KMS-11 (cell line): Measurements from ENCODE around the gene KCTD16.

Experiments used
- H2AFZ ChIP-seq: fragments of 200-600 bp; sonication (generic); 2 replicates; pipeline ENCODE4 v1.6.1; 2016; ENCODE audit warnings: antibody characterized with exemption, mixed run types, low read depth
- H3K27ac ChIP-seq: fragments of 200-600 bp; sonication (generic); 2 replicates; pipeline ENCODE4 v1.6.1; 2016; ENCODE audit warnings: mild to moderate bottlenecking, mixed run types
- H3K27me3 ChIP-seq: fragments of 200-600 bp; sonication (generic); 2 replicates; pipeline ENCODE4 v1.6.1; 2017; ENCODE audit warnings: mild to moderate bottlenecking, low read depth, mixed run types, moderate library complexity; ENCODE audit not compliant: insufficient read depth
- H3K36me3 ChIP-seq: fragments of 200-600 bp; sonication (generic); 2 replicates; pipeline ENCODE4 v1.6.1; 2017; ENCODE audit warnings: mild to moderate bottlenecking, mixed run types; ENCODE audit not compliant: insufficient read depth
- H3K4me1 ChIP-seq: fragments of 200-600 bp; sonication (generic); 2 replicates; pipeline ENCODE4 v1.6.1; 2016; ENCODE audit warnings: mild to moderate bottlenecking, low read depth, mixed run types; ENCODE audit not compliant: poor library complexity, severe bottlenecking
- H3K4me2 ChIP-seq: fragments of 200-600 bp; sonication (generic); 2 replicates; pipeline ENCODE4 v1.7.0; 2016; ENCODE audit warnings: mild to moderate bottlenecking, mixed run types
- H3K4me3 ChIP-seq: fragments of 200-600 bp; sonication (generic); IDR thresholded peaks from 2 replicates; pipeline ENCODE4 v1.6.1; 2017; ENCODE audit warnings: low read depth, low read length, mixed read lengths; ENCODE audit not compliant: insufficient read depth
- H3K79me2 ChIP-seq: fragments of 200-600 bp; sonication (generic); 2 replicates; pipeline ENCODE4 v1.6.1; 2016; ENCODE audit warnings: low read depth, mixed run types; ENCODE audit not compliant: insufficient read depth
- H3K9ac ChIP-seq: fragments of 200-600 bp; sonication (generic); 2 replicates; pipeline ENCODE4 v1.6.1; 2016; ENCODE audit warnings: mild to moderate bottlenecking, mixed run types
- H4K20me1 ChIP-seq: fragments of 200-600 bp; sonication (generic); 2 replicates; pipeline ENCODE4 v1.6.1; 2016; ENCODE audit warnings: mild to moderate bottlenecking, mixed run types; ENCODE audit not compliant: insufficient read depth
- CTCF ChIP-seq: fragments of 200-600 bp; sonication (generic); conservative IDR thresholded peaks from 2 replicates; pipeline ENCODE4 v1.6.1; 2017; ENCODE audit warnings: low read depth, mild to moderate bottlenecking, antibody characterized with exemption, low read length, moderate library complexity, mixed read lengths

KCTD16 gene

DNA sequence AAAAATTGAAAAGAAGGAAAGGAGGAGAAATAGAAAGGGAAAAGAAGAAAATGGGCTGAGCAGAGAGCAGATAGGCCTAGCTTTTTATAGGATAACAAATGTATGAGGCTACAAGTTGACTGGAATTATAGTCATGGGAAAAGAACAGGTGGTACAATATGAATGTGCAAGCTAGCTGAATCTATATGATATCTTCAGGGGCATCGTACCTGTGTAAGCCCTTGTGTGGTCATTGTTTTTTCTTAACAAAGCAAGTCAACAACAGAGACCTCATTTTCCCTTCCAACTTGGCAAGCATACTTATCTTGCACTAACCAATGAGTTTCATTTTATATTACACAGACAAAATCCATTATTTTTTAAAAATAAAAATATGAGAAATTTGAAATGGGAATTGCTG is 259.2 kb downstream of the KCTD16 start:
- H3K79me2 ChIP-seq, result no peaks in the 10 kb centered on the region
- no peaks in the 10 kb centered on the region for H3K36me3 ChIP-seq
- H3K4me1 ChIP-seq, result no peaks in the 10 kb centered on the region
- no peak overlapping the region for H3K27ac ChIP-seq
- H3K4me3 ChIP-seq, result no peak overlapping the region
- H3K27me3 ChIP-seq, result no peaks in the 10 kb centered on the region
- no peak overlapping the region for H3K9ac ChIP-seq
- H3K4me2 ChIP-seq, result no peak overlapping the region
- TF ChIP-seq CTCF, result no peak
- no peak overlapping the region for H2AFZ ChIP-seq
- no peaks in the 10 kb centered on the region for H4K20me1 ChIP-seq

DNA sequence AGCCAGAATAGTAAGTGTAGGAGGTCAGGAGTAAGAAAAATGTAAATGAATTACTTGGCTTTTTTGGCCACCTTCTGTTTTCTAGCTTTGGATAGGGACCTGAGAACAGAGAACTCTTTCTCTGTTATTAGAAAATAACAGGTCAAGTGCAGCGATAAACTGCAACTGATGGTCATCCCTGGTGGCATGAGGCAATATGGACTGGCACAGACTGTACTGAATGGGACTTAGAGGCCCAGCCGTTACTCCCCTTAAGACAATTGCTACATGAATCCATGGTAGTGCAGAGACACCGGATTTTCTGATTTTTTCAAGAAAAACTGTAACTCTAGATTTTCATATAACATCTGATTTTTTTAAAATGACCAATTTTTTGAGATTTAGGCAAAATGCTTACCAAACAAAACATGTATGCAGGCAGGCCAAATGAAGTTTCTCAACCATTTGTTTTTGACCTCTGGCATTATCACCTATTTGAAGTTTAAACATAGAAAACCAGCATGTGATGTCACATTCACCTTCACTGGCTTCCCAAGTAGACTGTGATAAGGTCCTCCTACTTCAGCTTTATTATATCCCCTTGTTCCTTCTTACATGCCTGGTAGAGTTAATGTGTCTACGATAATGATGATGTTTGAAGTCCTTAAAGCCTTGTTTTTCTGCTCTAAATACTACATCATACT is 262.6 kb downstream of the KCTD16 start:
- H4K20me1 ChIP-seq, result no peaks in the 10 kb centered on the region
- no peak overlapping the region for H3K4me2 ChIP-seq
- H2AFZ ChIP-seq, result no peak overlapping the region
- H3K27me3 ChIP-seq, result no peaks in the 10 kb centered on the region
- no peak overlapping the region for H3K27ac ChIP-seq
- H3K4me3 ChIP-seq, result no peak overlapping the region
- no peaks in the 10 kb centered on the region for H3K4me1 ChIP-seq
- H3K36me3 ChIP-seq, result no peaks in the 10 kb centered on the region
- TF ChIP-seq CTCF, result no peak
- no peaks in the 10 kb centered on the region for H3K79me2 ChIP-seq
- no peak overlapping the region; the same call in 1 of the 2 replicates for H3K9ac ChIP-seq

DNA sequence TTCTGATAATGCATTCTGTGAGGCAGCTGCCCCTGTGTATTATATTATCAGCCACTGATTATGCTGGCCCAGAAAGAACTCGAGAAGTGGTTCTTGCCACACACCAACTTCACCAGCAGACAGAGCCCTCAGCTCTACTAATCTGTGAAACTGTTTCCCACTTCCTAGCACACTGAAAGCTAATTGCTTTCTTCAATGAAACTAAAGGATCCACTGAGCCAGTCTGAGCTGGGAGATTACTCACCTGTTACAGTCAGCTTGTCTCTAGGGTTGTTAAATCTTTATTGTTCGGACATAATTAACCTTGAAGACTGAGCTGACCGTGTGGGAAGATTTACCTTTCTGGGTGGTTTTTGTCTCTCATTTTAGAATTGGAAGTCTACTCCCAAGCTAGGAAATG is 263.2 kb downstream of the KCTD16 start:
- H2AFZ ChIP-seq, result no peak overlapping the region
- H4K20me1 ChIP-seq, result no peaks in the 10 kb centered on the region
- TF ChIP-seq CTCF, result no peak
- no peak overlapping the region for H3K27ac ChIP-seq
- H3K4me1 ChIP-seq, result no peaks in the 10 kb centered on the region
- no peaks in the 10 kb centered on the region for H3K36me3 ChIP-seq
- no peak overlapping the region for H3K4me3 ChIP-seq
- no peak overlapping the region for H3K4me2 ChIP-seq
- no peak overlapping the region; the same call in 1 of the 2 replicates for H3K9ac ChIP-seq
- H3K27me3 ChIP-seq, result no peaks in the 10 kb centered on the region
- no peaks in the 10 kb centered on the region for H3K79me2 ChIP-seq

- H3K27me3 ChIP-seq, result no peaks in the 10 kb centered on the region
- no peak overlapping the region for H3K4me3 ChIP-seq
- no peak overlapping the region for H3K27ac ChIP-seq
- H3K4me2 ChIP-seq, result no peak overlapping the region
- H3K79me2 ChIP-seq, result no peaks in the 10 kb centered on the region
- no peaks in the 10 kb centered on the region for H3K4me1 ChIP-seq
- H4K20me1 ChIP-seq, result no peaks in the 10 kb centered on the region
- H3K36me3 ChIP-seq, result no peaks in the 10 kb centered on the region
- TF ChIP-seq CTCF, result no peak
- H3K9ac ChIP-seq, result no peak overlapping the region
- H2AFZ ChIP-seq, result no peak overlapping the region
Observed at GRCh38 chr5:144436007-144436406, 265.3 kb downstream of the KCTD16 start.
